ENCODE measurements around the gene KCNH6.

- TF ChIP-seq CTCF (IDR thresholded peaks at IDR 0.05) (no peak), EP300 (IDR thresholded peaks at IDR 0.05) (no peak), POLR2A (IDR thresholded peaks at IDR 0.05) (no peak), POLR2AphosphoS5 (IDR thresholded peaks at IDR 0.05) (no peak)
These were observed 15.8 kb downstream of the KCNH6 start for GRCh38 chr17:63538693-63539595.
